HepG2 (cell line): Measurements from ENCODE around the gene ABCB6. TPM values are rescaled to one million over a fixed set of nuclear protein-coding genes. Genes with fewer than 3 reads are reported as not detected.

Experiments
- ATRX ChIP-seq: sonication (generic); formaldehyde crosslinking; IDR thresholded peaks from 2 replicates; pipeline ENCODE4 v1.4.0; 2020; ENCODE audit warnings: missing genetic modification reagents, borderline replicate concordance
- EEA1 ChIP-seq: sonication (generic); formaldehyde crosslinking; IDR thresholded peaks from 2 replicates; pipeline ENCODE4 v1.5.1; 2020; ENCODE audit warnings: mild to moderate bottlenecking, missing genetic modification reagents, borderline replicate concordance
- GATA4 ChIP-seq: sonication (generic); IDR thresholded peaks from 2 replicates; pipeline ENCODE4 v1.6.1; 2016; ENCODE audit warnings: antibody characterized with exemption, low read depth, borderline replicate concordance
- HNRNPH1 ChIP-seq: fragments of 200-400 bp; formaldehyde crosslinking; optimal IDR thresholded peaks from 2 replicates; pipeline ENCODE3; 2017; ENCODE audit warnings: mild to moderate bottlenecking, low read depth, low read length
- MYC ChIP-seq: sonication (generic); formaldehyde crosslinking; IDR thresholded peaks from 2 replicates; pipeline ENCODE4 v1.9.0; 2021; ENCODE audit warnings: missing genetic modification reagents, borderline replicate concordance
- NFIC ChIP-seq: IDR thresholded peaks from 2 replicates; pipeline ENCODE4 v1.6.1; 2012; ENCODE audit warnings: mild to moderate bottlenecking, low read length, inconsistent platforms
- NFKB2 ChIP-seq: sonication (generic); formaldehyde crosslinking; IDR thresholded peaks from 2 replicates; pipeline ENCODE4 v1.4.0; 2020; ENCODE audit warnings: missing genetic modification reagents, borderline replicate concordance
- NFKBIZ ChIP-seq: IDR thresholded peaks from 2 replicates; pipeline ENCODE4 v1.6.1; 2018; ENCODE audit warnings: missing genetic modification reagents, missing compliant biosample characterization
- SAFB2 ChIP-seq: sonication (generic); formaldehyde crosslinking; IDR thresholded peaks from 2 replicates; pipeline ENCODE4 v1.5.1; 2020; ENCODE audit warnings: missing genetic modification reagents, low read depth, mild to moderate bottlenecking, borderline replicate concordance
- SNAPC5 ChIP-seq: sonication (generic); formaldehyde crosslinking; IDR thresholded peaks from 2 replicates; pipeline ENCODE4 v1.8.1; 2023; ENCODE audit warnings: mild to moderate bottlenecking, missing genetic modification reagents, borderline replicate concordance
- SSRP1 ChIP-seq: IDR thresholded peaks from 2 replicates; pipeline ENCODE4 v1.6.1; 2016; ENCODE audit warnings: control low read depth
- SYNCRIP ChIP-seq: fragments of 200-400 bp; formaldehyde crosslinking; IDR thresholded peaks from 2 replicates; pipeline ENCODE4 v1.6.1; 2018; ENCODE audit warnings: mild to moderate bottlenecking, low read depth, low read length; ENCODE audit not compliant: insufficient read depth
- ZBTB49 ChIP-seq: sonication (generic); formaldehyde crosslinking; IDR thresholded peaks from 2 replicates; pipeline ENCODE4 v1.4.0; 2020; ENCODE audit warnings: missing genetic modification reagents, borderline replicate concordance
- ZFP36L2 ChIP-seq: sonication (generic); formaldehyde crosslinking; IDR thresholded peaks from 2 replicates; pipeline ENCODE4 v1.4.0; 2020; ENCODE audit warnings: missing genetic modification reagents
- ZHX2 ChIP-seq, 2 experiments: sonication (generic) in 1 of 2; formaldehyde crosslinking in 1 of 2; IDR thresholded peaks; 2 replicates each; pipeline versions ENCODE4 v1.6.1 to v1.9.0; 2014 to 2022; ENCODE audit warnings: antibody characterized with exemption in 1 of 2, borderline replicate concordance in 1 of 2, inconsistent platforms in 1 of 2, low read depth in 1 of 2, missing genetic modification reagents in 1 of 2
- ZNF276 ChIP-seq: sonication (generic); formaldehyde crosslinking; IDR thresholded peaks from 2 replicates; pipeline ENCODE4 v1.4.0; 2020; ENCODE audit warnings: mild to moderate bottlenecking, low read depth, missing genetic modification reagents
- ZNF530 ChIP-seq: sonication (generic); formaldehyde crosslinking; IDR thresholded peaks from 2 replicates; pipeline ENCODE4 v1.5.0; 2020; ENCODE audit warnings: low read depth, mild to moderate bottlenecking, missing genetic modification reagents
- polyA plus RNA-seq, 8 experiments: library from polyadenylated mRNA; depleted of rRNA in 3 of 8; stranded (reverse) in 7 of 8; unstranded in 1 of 8; fragments of >200 nt; fragmentation: Illumina TruSeq in 4 of 8; extraction: Trizol in 4 of 8; gene quantifications; 2 replicates each; pipeline versions ENCODE4 v1.2.1 to v1.2.3, GENCODE V29; 2011 to 2016; ENCODE audit warnings: low read depth in 4 of 8, missing spikeins in 1 of 8, mixed read lengths in 1 of 8; ENCODE audit not compliant: insufficient read depth in 1 of 8
- total RNA-seq, 5 experiments: library from RNA; depleted of rRNA; stranded (reverse); fragments of >200 nt; fragmentation: Illumina TruSeq; extraction: Trizol; gene quantifications; 2 replicates each; pipeline ENCODE4 v1.2.3, GENCODE V29; 2016; ENCODE audit warnings: low read depth in 1 of 5

The ABCB6 gene
- total and polyA plus RNA-seq, 2 of the 13 experiments (the other 11 are each of a cell fraction or from before 2014, with no cell fraction given) = 91.1 to 137 TPM

- peak; percentile 29; the same call in 1 of the 2 replicates for TF ChIP-seq ZHX2 (IDR thresholded peaks at IDR 0.05; ENCODE audit: low read depth)
- TF ChIP-seq ZHX2 (CRISPR knock-in tag; IDR thresholded peaks at IDR 0.05; ENCODE audit: borderline replicate concordance) = 0 out of 2 replicates have a peak, but pooled peaks have one; percentile 72
- no peak for TF ChIP-seq ZBTB49 (CRISPR knock-in tag)
- peak; percentile 51 for TF ChIP-seq SNAPC5 (CRISPR knock-in tag)
- TF ChIP-seq ZFP36L2 (CRISPR knock-in tag) = peak; percentile 40
- TF ChIP-seq ATRX = no peak
- no peak for TF ChIP-seq HNRNPH1
- TF ChIP-seq GATA4 = peak; percentile 73; the same call in 1 of the 2 replicates
- TF ChIP-seq ZNF530 = no peak
- peak; percentile 89; the same call in 1 of the 2 replicates for TF ChIP-seq NFKB2 (CRISPR knock-in tag)
- no peak; the same call in none of the 2 replicates for TF ChIP-seq SSRP1 (CRISPR knock-in tag)
- no peak for TF ChIP-seq SYNCRIP
- peak; percentile 81; the same call in 1 of the 2 replicates for TF ChIP-seq ZNF276 (CRISPR knock-in tag)
- no peak; the same call in 1 of the 2 replicates for TF ChIP-seq NFIC
- TF ChIP-seq EEA1 (CRISPR knock-in tag) = peak; percentile 91; the same call in 1 of the 2 replicates
- TF ChIP-seq SAFB2 = peak; percentile 100
- TF ChIP-seq MYC (CRISPR knock-in tag) = peak; percentile 99
- no peak for TF ChIP-seq NFKBIZ (CRISPR knock-in tag)
These were observed at the start of gene ABCB6 (continued) for GRCh38 chr2:219218732-219219701.
